Neural cell (in vitro differentiated cells): ENCODE measurements around the gene CTNNA2. TPM values are rescaled to one million over a fixed set of nuclear protein-coding genes. Genes with fewer than 3 reads are reported as not detected.
A peak's percentile ranks its signal among the peaks of the same experiment; 100 is the strongest.

Source experiments
- H2AFZ ChIP-seq: fragments of 200-600, 300-800 bp; sonication (generic), shearing (Covaris generic); 2 replicates; pipeline ENCODE4 v1.6.0; 2014; ENCODE audit warnings: low read depth, mild to moderate bottlenecking, antibody characterized with exemption, low read length, moderate library complexity
- H3F3A ChIP-seq: fragments of 200-600 bp; shearing (Covaris generic); 2 replicates; pipeline ENCODE4 v1.6.1; 2016; ENCODE audit warnings: mild to moderate bottlenecking, moderate library complexity, mixed read lengths, antibody characterized with exemption, low read length; ENCODE audit not compliant: insufficient read depth, poor library complexity, severe bottlenecking
- H3K27ac ChIP-seq: fragments of 200-600, 300-800 bp; sonication (generic), shearing (Covaris generic); 2 replicates; pipeline ENCODE4 v1.5.1; 2014; ENCODE audit warnings: mild to moderate bottlenecking, low read length, moderate library complexity
- H3K27me3 ChIP-seq: fragments of 300-800, 200-600 bp; sonication (generic), shearing (Covaris generic); 2 replicates; pipeline ENCODE4 v1.6.0; 2014; ENCODE audit warnings: mild to moderate bottlenecking, low read depth, low read length, moderate library complexity; ENCODE audit not compliant: insufficient read depth
- H3K36me3 ChIP-seq: fragments of 300-800, 200-600 bp; sonication (generic), shearing (Covaris generic); 2 replicates; pipeline ENCODE4 v1.5.1; 2014; ENCODE audit warnings: mild to moderate bottlenecking, antibody characterized with exemption, low read length, moderate library complexity; ENCODE audit not compliant: insufficient read depth
- H3K4me2 ChIP-seq: fragments of 300-800, 200-600 bp; sonication (generic), shearing (Covaris generic); 2 replicates; pipeline ENCODE4 v1.6.0; 2014; ENCODE audit warnings: mild to moderate bottlenecking, low read length
- H3K4me3 ChIP-seq: fragments of 300-800, 200-600 bp; sonication (generic), shearing (Covaris generic); 2 replicates; pipeline ENCODE4 v1.5.1; 2014; ENCODE audit warnings: mild to moderate bottlenecking, low read length, moderate library complexity
- H3K79me2 ChIP-seq: fragments of 200-600 bp; shearing (Covaris generic); replicated peaks from 2 replicates; pipeline ENCODE4 v1.6.0; 2014; ENCODE audit warnings: mild to moderate bottlenecking, low read length, moderate library complexity; ENCODE audit not compliant: insufficient read depth
- H3K9ac ChIP-seq: fragments of 300-800, 200-600 bp; sonication (generic), shearing (Covaris generic); 2 replicates; pipeline ENCODE4 v1.6.1; 2016; ENCODE audit warnings: mild to moderate bottlenecking, low read length, mixed read lengths
- H3K9me2 ChIP-seq: fragments of 200-600 bp; shearing (Covaris generic); 2 replicates; pipeline ENCODE4 v1.6.1; 2016; ENCODE audit warnings: mild to moderate bottlenecking, low read length, mixed read lengths; ENCODE audit not compliant: insufficient read depth
- H3K9me3 ChIP-seq: fragments of 200-600, 300-800 bp; sonication (generic), shearing (Covaris generic); 2 replicates; pipeline ENCODE4 v1.6.1; 2016; ENCODE audit warnings: mild to moderate bottlenecking, mixed run types, low read length, moderate library complexity, mixed read lengths
- H4K20me1 ChIP-seq: fragments of 200-600 bp; shearing (Covaris generic); 2 replicates; pipeline ENCODE4 v1.6.1; 2016; ENCODE audit warnings: mild to moderate bottlenecking, mixed run types; ENCODE audit not compliant: insufficient read depth
- CTCF ChIP-seq: fragments of 450-650 bp; IDR thresholded peaks from 2 replicates; pipeline ENCODE4 v1.5.1; 2014; ENCODE audit warnings: antibody characterized with exemption, mild to moderate bottlenecking, moderate library complexity; ENCODE audit not compliant: poor library complexity, severe bottlenecking
- EP300 ChIP-seq: fragments of 450-650 bp; conservative IDR thresholded peaks from 2 replicates; pipeline ENCODE4 v1.6.1; 2014; ENCODE audit warnings: antibody characterized with exemption, mild to moderate bottlenecking, moderate library complexity; ENCODE audit not compliant: poor library complexity, severe bottlenecking
- EZH2 ChIP-seq: fragments of 200-600, 300-800 bp; shearing (Covaris generic), sonication (generic); IDR thresholded peaks from 2 replicates; pipeline ENCODE4 v1.6.1; 2014; ENCODE audit warnings: antibody characterized with exemption, low read length, borderline replicate concordance, mild to moderate bottlenecking; ENCODE audit not compliant: insufficient read depth, poor library complexity, severe bottlenecking
- POLR2AphosphoS5 ChIP-seq: IDR thresholded peaks from 2 replicates; pipeline ENCODE4 v1.6.1; 2012
- REST ChIP-seq: IDR thresholded peaks from 2 replicates; pipeline ENCODE4 v1.6.1; 2012; ENCODE audit warnings: borderline replicate concordance
- TAF1 ChIP-seq: IDR thresholded peaks from 2 replicates; pipeline ENCODE4 v1.6.1; 2012; ENCODE audit warnings: low read depth
- polyA plus RNA-seq: library from polyadenylated mRNA; depleted of rRNA; stranded (reverse); fragments of >200 nt; gene quantifications from 2 replicates; pipeline ENCODE4 v1.2.3, GENCODE V29; 2014

The CTNNA2 gene
- polyA plus RNA-seq, 1 donor from 2014 or later = 194 TPM

GRCh38 chr2:79729532-79729931, 216.7 kb downstream of the CTNNA2 start:
- H3K27ac ChIP-seq = peak overlapping the region; percentile 50
- no peaks in the 10 kb centered on the region for H3K27me3 ChIP-seq
- no peaks in the 10 kb centered on the region for H4K20me1 ChIP-seq
- H3K9me2 ChIP-seq = no peaks in the 10 kb centered on the region
- no peaks in the 10 kb centered on the region for H3K9me3 ChIP-seq
- H2AFZ ChIP-seq = no peak overlapping the region
- no peak overlapping the region for H3K9ac ChIP-seq
- no peaks in the 10 kb centered on the region for H3F3A ChIP-seq
- peak overlapping the region; percentile 0 for H3K4me2 ChIP-seq
- no peaks in the 10 kb centered on the region for H3K79me2 ChIP-seq
- peak overlapping the region; percentile 19 for H3K4me3 ChIP-seq
- peak; percentile 41 for TF ChIP-seq EP300
- peak; percentile 59 for TF ChIP-seq REST
- TF ChIP-seq POLR2AphosphoS5 = no peak
- H3K36me3 ChIP-seq = no peaks in the 10 kb centered on the region

GRCh38 chr2:79734518-79734917, 221.7 kb downstream of the CTNNA2 start:
- Histone ChIP-seq H3K4me3 (no peak overlapping the region), H4K20me1 (no peaks in the 10 kb centered on the region), H3K27ac (no peak overlapping the region), H2AFZ (no peak overlapping the region), H3K27me3 (no peaks in the 10 kb centered on the region), H3K4me2 (no peak overlapping the region), H3K9me2 (no peaks in the 10 kb centered on the region), H3K9ac (no peak overlapping the region), H3F3A (no peaks in the 10 kb centered on the region), H3K9me3 (no peaks in the 10 kb centered on the region), H3K79me2 (no peaks in the 10 kb centered on the region), H3K36me3 (no peaks in the 10 kb centered on the region)
- TF ChIP-seq EZH2 = no peak
- TF ChIP-seq EP300 = no peak
- TF ChIP-seq CTCF = no peak
- no peak for TF ChIP-seq REST
- TF ChIP-seq TAF1 = no peak
